GM21381 (cell line): ENCODE results near the gene ZBTB7C.

Experiments used
- ATAC-seq: cut with Tn5 transposase; IDR thresholded peaks from one replicate; pipeline ENCODE4 v1.9.1; 2021; ENCODE audit warnings: mild to moderate bottlenecking, moderate library complexity; ENCODE audit not compliant: unreplicated experiment

Gene ZBTB7C

GRCh38 chr18:48100651-48101165 is 308.5 kb downstream of the ZBTB7C start:
- ATAC-seq = no peak

GRCh38 chr18:48100165-48100575 is 309.0 kb downstream of the ZBTB7C start:
- ATAC-seq = no peak

- no peak for ATAC-seq
These were observed 309.6 kb downstream of the ZBTB7C start for GRCh38 chr18:48099481-48100164.

- no peak for ATAC-seq
These were observed 310.6 kb downstream of the ZBTB7C start for GRCh38 chr18:48098538-48098937.

GRCh38 chr18:48098007-48098406 is 311.2 kb downstream of the ZBTB7C start:
- no peak for ATAC-seq

- no peak for ATAC-seq
These were observed 313.5 kb downstream of the ZBTB7C start for GRCh38 chr18:48095726-48096125.

GRCh38 chr18:48093104-48093503 is 316.1 kb downstream of the ZBTB7C start:
- ATAC-seq = no peak

GRCh38 chr18:48091869-48092497 is 317.2 kb downstream of the ZBTB7C start:
- no peak for ATAC-seq

- ATAC-seq = no peak
These were observed 318.5 kb downstream of the ZBTB7C start for GRCh38 chr18:48090702-48091101.

GRCh38 chr18:48090021-48090420 is 319.2 kb downstream of the ZBTB7C start:
- no peak for ATAC-seq

- ATAC-seq = no peak
These were observed 323.2 kb downstream of the ZBTB7C start for GRCh38 chr18:48085781-48086487.

GRCh38 chr18:48084858-48085257 is 324.3 kb downstream of the ZBTB7C start:
- no peak for ATAC-seq

GRCh38 chr18:48084041-48084757 is 325.0 kb downstream of the ZBTB7C start:
- no peak for ATAC-seq

- no peak for ATAC-seq
These were observed 328.6 kb downstream of the ZBTB7C start for GRCh38 chr18:48080546-48080945.

GRCh38 chr18:48079885-48080284 is 329.3 kb downstream of the ZBTB7C start:
- no peak for ATAC-seq

- ATAC-seq = no peak
These were observed 330.7 kb downstream of the ZBTB7C start for GRCh38 chr18:48078448-48078847.

- no peak for ATAC-seq
These were observed 331.9 kb downstream of the ZBTB7C start for GRCh38 chr18:48077291-48077690.

- ATAC-seq = no peak
These were observed 332.7 kb downstream of the ZBTB7C start for GRCh38 chr18:48076461-48076860.

GRCh38 chr18:48075707-48076093 is 333.5 kb downstream of the ZBTB7C start:
- no peak for ATAC-seq

GRCh38 chr18:48074929-48075706 is 334.1 kb downstream of the ZBTB7C start:
- ATAC-seq = no peak
